GM12878 (cell line): ENCODE data around the gene COL6A3. TPM values are rescaled to one million over a fixed set of nuclear protein-coding genes. Genes with fewer than 3 reads are reported as not detected.

Experiments
- ATAC-seq: fragments of 200-7000 bp; cut with Tn5 transposase; 3 replicates; pipeline ENCODE4 v1.9.1; 2020; ENCODE audit warnings: mild to moderate bottlenecking, moderate library complexity
- BruUV-seq: library from RNA; stranded (reverse); fragments of 400-500 nt; replicated peaks from 2 replicates; lab custom pipeline; 2021; lab: Mats Ljungman, UMichigan
- CTCF ChIA-PET: fragments of 300-600 bp; sonication (Branson Sonifier 250); formaldehyde crosslinking; extraction: SDS; loops from one replicate; lab custom pipeline; 2021; ENCODE audit warnings: inconsistent platforms; lab: Yijun Ruan, JAX
- POLR2A ChIA-PET: fragments of 350-600 bp; formaldehyde crosslinking; extraction: SDS; loops from one replicate; lab custom pipeline; 2021; ENCODE audit warnings: inconsistent platforms; lab: Charles Lee
- RAD21 ChIA-PET: fragments of 300-600 bp; sonication (Branson Sonifier 250); formaldehyde crosslinking; loops from one replicate; lab custom pipeline; 2023; ENCODE audit warnings: antibody characterized with exemption; ENCODE audit not compliant: unreplicated experiment; lab: Charles Lee
- SMC1A ChIA-PET: fragments of 300-600 bp; sonication (Branson Sonifier 250); formaldehyde crosslinking; loops from one replicate; lab custom pipeline; 2023; ENCODE audit not compliant: unreplicated experiment, uncharacterized antibody; lab: Charles Lee
- DNase-seq: peaks from one replicate; pipeline ENCODE4 v3.0.0-alpha.2; 2011; ENCODE audit warnings: low read depth, low spot score
- FAIRE-seq: peaks from 3 replicates; lab custom pipeline; 2011; peaks lifted over from hg19 to GRCh38; lab: Jason Lieb, UNC
- H2AFZ ChIP-seq: 2 replicates; pipeline ENCODE4 v1.6.0; 2011; ENCODE audit warnings: low read depth, low read length, control low read depth; ENCODE audit not compliant: control insufficient read depth
- H3K27ac ChIP-seq: 2 replicates; pipeline ENCODE4 v1.5.1; 2011; ENCODE audit warnings: control low read depth; ENCODE audit not compliant: control insufficient read depth, insufficient read depth
- H3K27me3 ChIP-seq, 2 experiments: replicated peaks in 1 of 2; 2 replicates each; pipeline versions ENCODE4 v1.6.0 to v1.6.1; 2011; ENCODE audit warnings: low read length in 1 of 2; ENCODE audit not compliant: control insufficient read depth in 2 of 2, insufficient read depth in 2 of 2
- H3K36me3 ChIP-seq, 2 experiments: 2 replicates each; pipeline ENCODE4 v1.5.1; 2011; ENCODE audit warnings: low read length in 1 of 2; ENCODE audit not compliant: control insufficient read depth in 2 of 2, insufficient read depth in 2 of 2
- H3K4me1 ChIP-seq: 2 replicates; pipeline ENCODE4 v1.6.1; 2011; ENCODE audit warnings: mild to moderate bottlenecking, low read length, moderate library complexity, mixed read lengths; ENCODE audit not compliant: control insufficient read depth, insufficient read depth
- H3K4me2 ChIP-seq: 2 replicates; pipeline ENCODE4 v1.6.0; 2011; ENCODE audit warnings: control low read depth; ENCODE audit not compliant: control insufficient read depth, insufficient read depth
- H3K4me3 ChIP-seq: fragments of 200-600 bp; sonication (generic); 2 replicates; pipeline ENCODE4 v1.5.1; 2016
- H3K79me2 ChIP-seq: 2 replicates; pipeline ENCODE4 v1.6.0; 2011; ENCODE audit warnings: low read length; ENCODE audit not compliant: control insufficient read depth, insufficient read depth
- H3K9ac ChIP-seq: 2 replicates; pipeline ENCODE4 v1.8.0; 2011; ENCODE audit warnings: low read length, control low read depth, mixed read lengths; ENCODE audit not compliant: control insufficient read depth, insufficient read depth
- H3K9me3 ChIP-seq: replicated peaks from 3 replicates; pipeline ENCODE4 v1.5.1; 2011; ENCODE audit warnings: mild to moderate bottlenecking, low read length; ENCODE audit not compliant: control insufficient read depth, insufficient read depth
- H4K20me1 ChIP-seq: 2 replicates; pipeline ENCODE4 v1.6.0; 2011; ENCODE audit not compliant: control insufficient read depth, insufficient read depth
- BMI1 ChIP-seq: fragments of 450-650 bp; IDR thresholded peaks from 2 replicates; pipeline ENCODE4 v1.6.1; 2016; ENCODE audit warnings: mild to moderate bottlenecking, moderate library complexity, borderline replicate concordance
- CBX3 ChIP-seq: fragments of 200-600 bp; sonication (generic); IDR thresholded peaks from 2 replicates; pipeline ENCODE4 v1.6.1; 2016; ENCODE audit warnings: low read depth, borderline replicate concordance
- CEBPB ChIP-seq, 2 experiments: fragments of 150-350 bp in 1 of 2; IDR thresholded peaks; 2 replicates each; pipeline ENCODE4 v1.6.1; 2012 to 2014; ENCODE audit warnings: low read depth in 2 of 2, low read length in 2 of 2, borderline replicate concordance in 1 of 2, inconsistent platforms in 1 of 2
- CHD1 ChIP-seq: IDR thresholded peaks from 2 replicates; pipeline ENCODE4 v1.6.1; 2012; ENCODE audit warnings: low read depth, low read length, improper control_type of control experiment
- CHD2 ChIP-seq: IDR thresholded peaks from 2 replicates; pipeline ENCODE4 v1.6.1; 2011; ENCODE audit warnings: low read depth, low read length, improper control_type of control experiment, borderline replicate concordance
- KLF5 ChIP-seq: fragments of 450-650 bp; IDR thresholded peaks from 2 replicates; pipeline ENCODE4 v1.6.1; 2014; ENCODE audit warnings: mild to moderate bottlenecking; ENCODE audit not compliant: partially characterized antibody
- MYC ChIP-seq: IDR thresholded peaks from 2 replicates; pipeline ENCODE4 v1.6.1; 2011; ENCODE audit warnings: mild to moderate bottlenecking, low read length, moderate library complexity, inconsistent platforms; ENCODE audit not compliant: insufficient read depth, insufficient replicate concordance, insufficient read length, severe bottlenecking
- NFXL1 ChIP-seq: fragments of 450-650 bp; IDR thresholded peaks from 2 replicates; pipeline ENCODE4 v1.6.1; 2017; ENCODE audit warnings: antibody characterized with exemption, mild to moderate bottlenecking, borderline replicate concordance
- RAD51 ChIP-seq: fragments of 450-650 bp; IDR thresholded peaks from 2 replicates; pipeline ENCODE4 v1.6.1; 2016; ENCODE audit warnings: moderate library complexity, mild to moderate bottlenecking, inconsistent platforms
- RCOR1 ChIP-seq: conservative IDR thresholded peaks from 2 replicates; pipeline ENCODE4 v1.6.1; 2012; ENCODE audit warnings: low read depth, low read length, improper control_type of control experiment
- SIX5 ChIP-seq: IDR thresholded peaks from 2 replicates; pipeline ENCODE4 v1.6.1; 2011; ENCODE audit warnings: mild to moderate bottlenecking, low read depth, low read length, moderate library complexity; ENCODE audit not compliant: severe bottlenecking
- TCF7 ChIP-seq: IDR thresholded peaks from 2 replicates; pipeline ENCODE4 v1.6.1; 2014; ENCODE audit warnings: antibody characterized with exemption, borderline replicate concordance
- WGBS: methylation state at CpG from one replicate; pipeline ENCODE4 v1.1.6; 2016; ENCODE audit warnings: low lambda C conversion rate; ENCODE audit not compliant: insufficient replicate concordance, insufficient coverage; ENCODE audit errors: missing lambda C conversion rate; 5-methylcytosine and 5-hydroxymethylcytosine counted together
- in situ Hi-C: fragments of 300-500 bp; cut with MboI; formaldehyde crosslinking; loops from 9 replicates; pipeline ENCODE4 v1.14.3; 2018; ENCODE audit warnings: mixed read lengths
- intact Hi-C: fragments of 100-400 bp; cut with micrococcal nuclease; formaldehyde crosslinking; loops from one replicate; pipeline ENCODE4 v1.14.2; 2022; ENCODE audit not compliant: unreplicated experiment
- polyA plus RNA-seq, 11 experiments: library from polyadenylated mRNA; depleted of rRNA in 4 of 11; unstranded in 6 of 11; stranded (reverse) in 5 of 11; fragments of >200 nt; fragmentation: Nextera tagmentation in 4 of 11; fragmentation: Illumina TruSeq in 1 of 11; extraction: Ambion mirVana in 4 of 11; extraction: Trizol in 1 of 11; gene quantifications; 1 replicate in 1 of 11; 2 replicates in 10 of 11; pipeline versions ENCODE4 v1.2.1 to v1.2.3, GENCODE V29; 2011 to 2016; ENCODE audit warnings: inconsistent platforms in 2 of 11, missing spikeins in 2 of 11, low read depth in 1 of 11
- total RNA-seq, 4 experiments: library from RNA; depleted of rRNA in 3 of 4; stranded (reverse); fragments of >200 nt in 3 of 4; fragmentation: Illumina TruSeq in 1 of 4; extraction: Trizol in 1 of 4; gene quantifications; 2 replicates each; pipeline versions ENCODE4 v1.2.1 to v1.2.3, GENCODE V29; 2013 to 2021
- TF ChIP-seq, protein P1 (sequence below): IDR thresholded peaks from 2 replicates; pipeline ENCODE4 v1.6.1; 2012; ENCODE audit warnings: improper control_type of control experiment, low read depth, low read length; ENCODE audit not compliant: insufficient replicate concordance

COL6A3 gene
- total and polyA plus RNA-seq, 10 of the 15 experiments (the other 5 are each of a cell fraction or from before 2014, with no cell fraction given) = 0.01 to 0.51 (median 0.09) TPM; not detected in 4

DNA sequence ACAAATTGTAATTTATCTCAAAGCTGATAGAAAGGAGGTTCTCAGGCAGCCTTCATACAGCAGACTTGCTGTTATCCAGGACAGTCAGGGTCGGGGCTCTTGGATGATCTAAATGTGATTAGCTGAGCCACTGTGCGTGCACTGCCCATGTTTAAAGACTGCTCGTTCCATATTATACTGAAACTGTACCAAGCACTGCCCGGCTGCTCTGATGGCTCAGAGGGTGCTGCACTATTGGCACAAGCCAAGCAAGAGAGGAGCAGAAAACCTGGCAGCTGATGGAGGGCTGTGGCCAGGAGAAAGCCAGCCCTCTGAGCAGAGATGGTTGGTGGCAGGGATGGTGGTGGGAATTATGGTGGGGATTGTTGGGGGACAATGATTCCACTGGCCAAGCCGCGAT, 63.4 kb downstream of the COL6A3 start (continued):
- no peak for TF ChIP-seq SIX5

DNA sequence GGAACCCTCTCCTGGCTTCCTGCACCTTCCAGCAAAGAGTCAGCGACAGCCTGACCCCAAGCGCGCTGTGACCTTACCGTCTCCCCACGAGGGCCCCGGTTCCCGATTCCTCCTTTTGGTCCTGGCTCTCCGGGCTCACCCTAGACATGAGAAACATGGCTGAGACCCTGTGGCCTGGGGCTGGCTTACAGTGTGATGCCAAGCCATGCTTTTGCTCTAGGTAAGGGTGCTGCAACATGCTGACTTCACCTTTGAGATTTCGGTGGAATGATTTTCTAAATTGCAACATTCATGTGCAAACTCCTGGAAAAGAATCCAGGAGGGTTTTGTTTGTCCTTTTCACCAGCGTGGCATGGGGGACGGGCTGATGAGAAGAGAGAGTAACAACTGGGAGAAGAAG, 63.9 kb downstream of the COL6A3 start:
- Histone ChIP-seq H4K20me1 (no peaks in the 10 kb centered on the region), H3K4me2 (no peak overlapping the region), H3K4me3 (no peak overlapping the region), H2AFZ (no peak overlapping the region), H3K4me1 (no peaks in the 10 kb centered on the region), H3K9ac (no peak overlapping the region), H3K36me3 (no peaks in the 10 kb centered on the region), H3K27ac (no peak overlapping the region), H3K79me2 (no peaks in the 10 kb centered on the region), H3K9me3 (no peaks in the 10 kb centered on the region), H3K27me3 (peaks cover 1 to 4% of the 10 kb centered on the region in 2 experiments; a peak in 3 of 4 replicates)
- DNase-seq (no peak), FAIRE-seq (no peak), ATAC-seq (no peak)
- ChIA-PET CTCF (no interaction called here), SMC1A (no interaction called here), RAD21 (no interaction called here), POLR2A (no interaction called here)
- in situ Hi-C loops = no loop called here
- intact Hi-C loops = no loop called here
- BruUV-seq = no TSS peak
- WGBS = 36% methylated on average over 11 of the region's 11 CpGs
- TF ChIP-seq, protein P1, sequence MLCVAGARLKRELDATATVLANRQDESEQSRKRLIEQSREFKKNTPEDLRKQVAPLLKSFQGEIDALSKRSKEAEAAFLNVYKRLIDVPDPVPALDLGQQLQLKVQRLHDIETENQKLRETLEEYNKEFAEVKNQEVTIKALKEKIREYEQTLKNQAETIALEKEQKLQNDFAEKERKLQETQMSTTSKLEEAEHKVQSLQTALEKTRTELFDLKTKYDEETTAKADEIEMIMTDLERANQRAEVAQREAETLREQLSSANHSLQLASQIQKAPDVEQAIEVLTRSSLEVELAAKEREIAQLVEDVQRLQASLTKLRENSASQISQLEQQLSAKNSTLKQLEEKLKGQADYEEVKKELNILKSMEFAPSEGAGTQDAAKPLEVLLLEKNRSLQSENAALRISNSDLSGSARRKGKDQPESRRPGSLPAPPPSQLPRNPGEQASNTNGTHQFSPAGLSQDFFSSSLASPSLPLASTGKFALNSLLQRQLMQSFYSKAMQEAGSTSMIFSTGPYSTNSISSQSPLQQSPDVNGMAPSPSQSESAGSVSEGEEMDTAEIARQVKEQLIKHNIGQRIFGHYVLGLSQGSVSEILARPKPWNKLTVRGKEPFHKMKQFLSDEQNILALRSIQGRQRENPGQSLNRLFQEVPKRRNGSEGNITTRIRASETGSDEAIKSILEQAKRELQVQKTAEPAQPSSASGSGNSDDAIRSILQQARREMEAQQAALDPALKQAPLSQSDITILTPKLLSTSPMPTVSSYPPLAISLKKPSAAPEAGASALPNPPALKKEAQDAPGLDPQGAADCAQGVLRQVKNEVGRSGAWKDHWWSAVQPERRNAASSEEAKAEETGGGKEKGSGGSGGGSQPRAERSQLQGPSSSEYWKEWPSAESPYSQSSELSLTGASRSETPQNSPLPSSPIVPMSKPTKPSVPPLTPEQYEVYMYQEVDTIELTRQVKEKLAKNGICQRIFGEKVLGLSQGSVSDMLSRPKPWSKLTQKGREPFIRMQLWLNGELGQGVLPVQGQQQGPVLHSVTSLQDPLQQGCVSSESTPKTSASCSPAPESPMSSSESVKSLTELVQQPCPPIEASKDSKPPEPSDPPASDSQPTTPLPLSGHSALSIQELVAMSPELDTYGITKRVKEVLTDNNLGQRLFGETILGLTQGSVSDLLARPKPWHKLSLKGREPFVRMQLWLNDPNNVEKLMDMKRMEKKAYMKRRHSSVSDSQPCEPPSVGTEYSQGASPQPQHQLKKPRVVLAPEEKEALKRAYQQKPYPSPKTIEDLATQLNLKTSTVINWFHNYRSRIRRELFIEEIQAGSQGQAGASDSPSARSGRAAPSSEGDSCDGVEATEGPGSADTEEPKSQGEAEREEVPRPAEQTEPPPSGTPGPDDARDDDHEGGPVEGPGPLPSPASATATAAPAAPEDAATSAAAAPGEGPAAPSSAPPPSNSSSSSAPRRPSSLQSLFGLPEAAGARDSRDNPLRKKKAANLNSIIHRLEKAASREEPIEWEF = no peak
- TF ChIP-seq CHD1 (no peak), TCF7 (no peak), MYC (no peak), CHD2 (no peak), CBX3 (no peak), RCOR1 (no peak), BMI1 (no peak), CEBPB (IDR thresholded peaks at IDR 0.05; ENCODE audit: borderline replicate concordance in 1 of 2, low read depth in 2 of 2, low read length in 2 of 2) (no peak), NFXL1 (no peak), RAD51 (no peak), KLF5 (no peak)
